IMR-90 (cell line): ENCODE data around the gene ULK2. TPM values are rescaled to one million over a fixed set of nuclear protein-coding genes. Genes with fewer than 3 reads are reported as not detected.

Experiments
- ATAC-seq: fragments of 200-7000 bp; cut with Tn5 transposase; 2 replicates; pipeline ENCODE4 v1.9.1; 2020; ENCODE audit warnings: low read depth, mild to moderate bottlenecking, moderate library complexity
- BruUV-seq: library from RNA; stranded (reverse); fragments of 400-500 nt; replicated peaks from 2 replicates; lab custom pipeline; 2021; lab: Mats Ljungman, UMichigan
- CTCF ChIA-PET: fragments of 300-600 bp; formaldehyde crosslinking; extraction: SDS; loops from one replicate; lab custom pipeline; 2021; ENCODE audit warnings: antibody characterized with exemption; lab: Yijun Ruan, JAX
- POLR2A ChIA-PET: fragments of 300-600 bp; sonication (Branson Sonifier 250); formaldehyde crosslinking; loops from one replicate; lab custom pipeline; 2022; ENCODE audit warnings: antibody characterized with exemption; ENCODE audit not compliant: unreplicated experiment; lab: Charles Lee
- DNase-seq: peaks from one replicate; pipeline ENCODE4 v3.0.0; 2013
- H2AFZ ChIP-seq: replicated peaks from 2 replicates; pipeline ENCODE3; 2013; ENCODE audit warnings: low read length, mild to moderate bottlenecking; ENCODE audit not compliant: poor library complexity
- H2AK5ac ChIP-seq: 2 replicates; pipeline ENCODE4 v1.6.1; 2013; ENCODE audit warnings: low read depth, low read length, inconsistent platforms
- H2AK9ac ChIP-seq: replicated peaks from 2 replicates; pipeline ENCODE3; 2013; ENCODE audit warnings: mild to moderate bottlenecking, low read depth, low read length, moderate library complexity; ENCODE audit not compliant: poor library complexity
- H2BK120ac ChIP-seq: 2 replicates; pipeline ENCODE4 v1.6.1; 2013; ENCODE audit warnings: low read depth, low read length, inconsistent platforms
- H2BK15ac ChIP-seq: 3 replicates; pipeline ENCODE4 v1.6.1; 2013; ENCODE audit warnings: low read depth, low read length, inconsistent platforms
- H2BK20ac ChIP-seq: 2 replicates; pipeline ENCODE4 v1.6.1; 2013; ENCODE audit warnings: low read depth, mild to moderate bottlenecking, inconsistent platforms, low read length, moderate library complexity
- H2BK5ac ChIP-seq: 2 replicates; pipeline ENCODE4 v1.6.1; 2013; ENCODE audit warnings: mild to moderate bottlenecking, low read depth, low read length, inconsistent platforms; ENCODE audit not compliant: poor library complexity, severe bottlenecking
- H3K14ac ChIP-seq: replicated peaks from 2 replicates; pipeline ENCODE4 v1.6.1; 2013; ENCODE audit warnings: low read depth, low read length, inconsistent platforms
- H3K18ac ChIP-seq: 2 replicates; pipeline ENCODE4 v1.6.1; 2013; ENCODE audit warnings: low read depth, low read length, control low read depth
- H3K23ac ChIP-seq: 2 replicates; pipeline ENCODE4 v1.6.1; 2013; ENCODE audit warnings: low read depth, low read length, inconsistent platforms
- H3K27ac ChIP-seq: 2 replicates; pipeline ENCODE4 v1.5.1; 2013; ENCODE audit warnings: mild to moderate bottlenecking, control low read depth, low read length; ENCODE audit not compliant: insufficient read depth
- H3K27me3 ChIP-seq: 2 replicates; pipeline ENCODE4 v1.6.1; 2013; ENCODE audit warnings: low read length; ENCODE audit not compliant: control insufficient read depth, insufficient read depth
- H3K36me3 ChIP-seq: 2 replicates; pipeline ENCODE4 v1.6.1; 2013; ENCODE audit warnings: low read length, mixed read lengths; ENCODE audit not compliant: control insufficient read depth, insufficient read depth
- H3K4ac ChIP-seq: 2 replicates; pipeline ENCODE4 v1.6.1; 2013; ENCODE audit warnings: low read depth, low read length, inconsistent platforms
- H3K4me1 ChIP-seq: 2 replicates; pipeline ENCODE4 v1.6.1; 2013; ENCODE audit warnings: low read length, mixed read lengths; ENCODE audit not compliant: control insufficient read depth, insufficient read depth
- H3K4me2 ChIP-seq: 2 replicates; pipeline ENCODE4 v1.6.1; 2013; ENCODE audit warnings: low read depth, mild to moderate bottlenecking, control low read depth, low read length, moderate library complexity
- H3K4me3 ChIP-seq: 2 replicates; pipeline ENCODE4 v1.5.1; 2013; ENCODE audit warnings: low read depth, mild to moderate bottlenecking, control low read depth, low read length, moderate library complexity; ENCODE audit not compliant: insufficient read depth
- H3K56ac ChIP-seq: 2 replicates; pipeline ENCODE4 v1.6.1; 2013; ENCODE audit warnings: low read length, inconsistent platforms; ENCODE audit not compliant: insufficient read depth; ENCODE audit errors: extremely low read depth
- H3K79me1 ChIP-seq, 2 experiments: 2 replicates each; pipeline ENCODE4 v1.6.1; 2013; ENCODE audit warnings: low read length in 2 of 2, inconsistent platforms in 1 of 2, low read depth in 1 of 2
- H3K9ac ChIP-seq: 2 replicates; pipeline ENCODE4 v1.6.1; 2013; ENCODE audit warnings: low read depth, low read length, control low read depth
- H3K9me1 ChIP-seq: 2 replicates; pipeline ENCODE4 v1.6.1; 2013; ENCODE audit warnings: low read length, inconsistent platforms; ENCODE audit not compliant: insufficient read depth
- H3K9me3 ChIP-seq: 2 replicates; pipeline ENCODE4 v1.6.1; 2013; ENCODE audit warnings: low read length; ENCODE audit not compliant: control insufficient read depth, insufficient read depth
- H4K20me1 ChIP-seq: 2 replicates; pipeline ENCODE4 v1.6.1; 2013; ENCODE audit warnings: low read length, inconsistent platforms; ENCODE audit not compliant: insufficient read depth
- H4K5ac ChIP-seq: 2 replicates; pipeline ENCODE4 v1.6.1; 2013; ENCODE audit warnings: mild to moderate bottlenecking, low read depth, low read length, control low read depth
- H4K8ac ChIP-seq, 2 experiments: 2 replicates each; pipeline ENCODE4 v1.6.1; 2013; ENCODE audit warnings: low read depth in 2 of 2, low read length in 2 of 2, control low read depth in 1 of 2, inconsistent platforms in 1 of 2
- H4K91ac ChIP-seq: 2 replicates; pipeline ENCODE4 v1.6.1; 2013; ENCODE audit warnings: low read depth, low read length, inconsistent platforms; ENCODE audit not compliant: insufficient read depth
- MXI1 ChIP-seq: IDR thresholded peaks from 2 replicates; pipeline ENCODE4 v1.6.1; 2012; ENCODE audit warnings: low read depth, mild to moderate bottlenecking, low read length, moderate library complexity, borderline replicate concordance
- WGBS, 2 experiments: methylation state at CpG; one replicate each; pipeline versions ENCODE4 v1.1.5 to v1.1.7; 2013; ENCODE audit warnings: missing lambda C conversion rate in 2 of 2; ENCODE audit not compliant: insufficient read length in 1 of 2; ENCODE audit errors: extremely low coverage in 2 of 2; 5-methylcytosine and 5-hydroxymethylcytosine counted together
- dilution Hi-C: fragments of 300-500 bp; cut with HindIII; formaldehyde crosslinking; loops from one replicate; pipeline ENCODE4 v1.14.3; 2018; ENCODE audit warnings: low sequenced_read_pairs; ENCODE audit not compliant: unreplicated experiment
- in situ Hi-C: fragments of 300-500 bp; cut with MboI; formaldehyde crosslinking; loops from 3 replicates; pipeline ENCODE4 v1.14.3; 2019; ENCODE audit warnings: low sequenced_read_pairs, inconsistent platforms, mixed read lengths
- intact Hi-C: fragments of 100-400 bp; cut with micrococcal nuclease; formaldehyde crosslinking; loops from 2 replicates; pipeline ENCODE4 v1.10.0; 2022
- polyA plus RNA-seq, 3 experiments: library from polyadenylated mRNA; depleted of rRNA; stranded (reverse); fragments of >200 nt; gene quantifications; 2 replicates each; pipeline ENCODE4 v1.2.3, GENCODE V29; 2012; ENCODE audit warnings: low replicate concordance in 1 of 3
- total RNA-seq: library from RNA; depleted of rRNA; stranded (reverse); fragments of >200 nt; gene quantifications from 2 replicates; pipeline ENCODE4 v1.2.3, GENCODE V29; 2012

The ULK2 gene
- total and polyA plus RNA-seq, 2 of the 4 experiments (the other 2 are of a cell fraction), result 8.9 to 10.8 TPM

GRCh38 chr17:19759568-19760549 is 107.9 kb downstream of the ULK2 start:
- no peak overlapping the region for H3K14ac ChIP-seq
- H2AK9ac ChIP-seq, result no peak overlapping the region
- H4K91ac ChIP-seq, result no peak overlapping the region
- dilution Hi-C loops, result no loop called here
- H3K27me3 ChIP-seq, result peaks cover 52% of the 10 kb centered on the region
- no peak overlapping the region for H3K4me3 ChIP-seq
- H4K20me1 ChIP-seq, result no peaks in the 10 kb centered on the region
- POLR2A ChIA-PET, result no interaction called here
- 94% methylated on average over 3 of the region's 24 CpGs; no CpG with 5 or more reads in 1 of the 2 experiments for WGBS, 2 experiments
- no peak overlapping the region for H3K27ac ChIP-seq
- no peak for TF ChIP-seq MXI1
- no peak overlapping the region for H3K56ac ChIP-seq
- no peaks in the 10 kb centered on the region for H3K79me1 ChIP-seq
- H2BK20ac ChIP-seq, result no peak overlapping the region
- H3K9me1 ChIP-seq, result no peaks in the 10 kb centered on the region
- H2BK120ac ChIP-seq, result no peak overlapping the region
- no peak overlapping the region for H2BK5ac ChIP-seq
- no TSS peak for BruUV-seq
- H3K9ac ChIP-seq, result no peak overlapping the region
- DNase-seq (no peak), ATAC-seq (no peak)
- no peak overlapping the region for H2AK5ac ChIP-seq
- no peak overlapping the region for H3K18ac ChIP-seq
- intact Hi-C loops, result loop anchor here (5.0 kb wide), 1 partner anchor 383 kb away; the partner anchor contains the start of gene MAPK7
- H3K9me3 ChIP-seq, result 0 out of 2 replicates have a peak, but pooled peaks cover 2% of the 10 kb centered on the region
- H3K4me1 ChIP-seq, result no peaks in the 10 kb centered on the region
- in situ Hi-C loops, result loop anchor here (5.0 kb wide), 2 partner anchors 238 to 398 kb away; partner anchors contain the start of gene B9D1
- no peaks in the 10 kb centered on the region for H3K36me3 ChIP-seq
- H3K23ac ChIP-seq, result no peak overlapping the region
- peak overlapping the region; percentile 13 for H2AFZ ChIP-seq
- no peak overlapping the region for H2BK15ac ChIP-seq
- CTCF ChIA-PET, result interaction anchor here (1.0 kb wide), 1 partner anchor 247 kb away, joined by 3 read pairs; no protein-coding TSS in a partner anchor
- no peak overlapping the region for H4K8ac ChIP-seq
- H4K5ac ChIP-seq, result no peak overlapping the region
- H3K4ac ChIP-seq, result no peak overlapping the region
- H3K4me2 ChIP-seq, result no peak overlapping the region
